WTC11 (cell line): ENCODE data around the gene KCNJ6.

Source experiments
- ATF1 ChIP-seq: sonication (generic); formaldehyde crosslinking; IDR thresholded peaks from 2 replicates; pipeline ENCODE4 v1.8.1; 2023; ENCODE audit warnings: mild to moderate bottlenecking, moderate library complexity, missing genetic modification reagents
- GABPB1 ChIP-seq: sonication (generic); formaldehyde crosslinking; IDR thresholded peaks from 2 replicates; pipeline ENCODE4 v1.8.1; 2023; ENCODE audit warnings: mild to moderate bottlenecking, missing genetic modification reagents
- NR1H2 ChIP-seq: sonication (generic); formaldehyde crosslinking; IDR thresholded peaks from 2 replicates; pipeline ENCODE4 v1.9.0; 2021; ENCODE audit warnings: mild to moderate bottlenecking, moderate library complexity, missing genetic modification reagents
- NR2C2 ChIP-seq: sonication (generic); formaldehyde crosslinking; IDR thresholded peaks from 2 replicates; pipeline ENCODE4 v1.8.0; 2022; ENCODE audit warnings: mild to moderate bottlenecking, missing genetic modification reagents
- NR3C1 ChIP-seq: sonication (generic); formaldehyde crosslinking; conservative IDR thresholded peaks from 2 replicates; pipeline ENCODE4 v1.8.1; 2023; ENCODE audit warnings: low read depth, mild to moderate bottlenecking, missing genetic modification reagents
- SP1 ChIP-seq: sonication (generic); formaldehyde crosslinking; conservative IDR thresholded peaks from 2 replicates; pipeline ENCODE4 v1.8.1; 2022; ENCODE audit warnings: missing genetic modification reagents
- ZNF317 ChIP-seq: sonication (generic); formaldehyde crosslinking; IDR thresholded peaks from 2 replicates; pipeline ENCODE4 v1.8.1; 2023; ENCODE audit warnings: low read depth, mild to moderate bottlenecking, moderate library complexity, missing genetic modification reagents, borderline replicate concordance
- ZNF671 ChIP-seq: fragments of 250-450 bp; sonication (Bioruptor Pico); IDR thresholded peaks from 2 replicates; pipeline ENCODE4 v1.8.0; 2021; ENCODE audit warnings: mild to moderate bottlenecking
- TF ChIP-seq, protein P1 (sequence below): fragments of 200-600 bp; IDR thresholded peaks from 2 replicates; pipeline ENCODE4 v1.8.0; 2022; ENCODE audit warnings: antibody characterized with exemption
- TF ChIP-seq, protein P2 (sequence below): sonication (generic); formaldehyde crosslinking; IDR thresholded peaks from 2 replicates; pipeline ENCODE4 v1.8.1; 2022; ENCODE audit warnings: low read depth, mild to moderate bottlenecking, moderate library complexity, missing genetic modification reagents, borderline replicate concordance
- TF ChIP-seq, protein P3 (sequence below): sonication (generic); formaldehyde crosslinking; conservative IDR thresholded peaks from 2 replicates; pipeline ENCODE4 v1.8.1; 2023; ENCODE audit warnings: mild to moderate bottlenecking, low read depth, missing genetic modification reagents, moderate library complexity
- TF ChIP-seq, protein P4 (sequence below): sonication (generic); formaldehyde crosslinking; IDR thresholded peaks from 2 replicates; pipeline ENCODE4 v1.8.0; 2022; ENCODE audit warnings: mild to moderate bottlenecking, missing genetic modification reagents
- TF ChIP-seq, protein P5 (sequence below): sonication (generic); formaldehyde crosslinking; IDR thresholded peaks from 2 replicates; pipeline ENCODE4 v1.8.0; 2022; ENCODE audit warnings: missing genetic modification reagents
- TF ChIP-seq, protein P6 (sequence below): sonication (generic); formaldehyde crosslinking; IDR thresholded peaks from 2 replicates; pipeline ENCODE4 v1.8.0; 2022; ENCODE audit warnings: mild to moderate bottlenecking, missing genetic modification reagents

DNA sequence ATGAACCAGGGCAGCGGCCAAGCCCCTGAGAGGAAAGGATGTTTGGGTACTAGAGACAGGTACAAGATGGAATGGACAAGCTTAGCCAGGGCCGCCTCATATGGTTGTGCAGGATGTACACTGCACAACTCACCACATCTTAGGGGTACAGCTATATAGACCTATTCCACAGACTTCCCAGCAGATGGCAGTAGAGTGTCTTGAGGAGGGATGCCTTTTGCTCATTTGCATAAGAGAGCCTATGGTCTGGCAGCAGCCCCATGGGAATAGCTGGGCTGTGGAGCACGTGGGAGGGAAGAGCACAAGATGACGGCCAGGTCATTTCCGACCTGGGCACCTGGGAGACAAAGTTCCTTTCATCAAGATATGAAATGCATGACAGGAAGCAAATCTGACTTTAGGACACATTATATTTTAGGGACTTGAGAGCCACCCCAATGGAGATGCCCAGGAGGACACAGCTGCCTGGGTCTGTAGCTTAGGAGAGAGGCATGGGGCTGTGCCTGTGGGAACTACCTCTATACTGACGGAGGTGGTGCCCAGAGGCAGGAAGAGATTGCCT, 215.5 kb downstream of the KCNJ6 start:
- TF ChIP-seq NR3C1 (CRISPR knock-in tag) (no peak), NR1H2 (CRISPR knock-in tag) (no peak), ATF1 (no peak), SP1 (CRISPR knock-in tag) (no peak), GABPB1 (CRISPR knock-in tag) (no peak), ZNF671 (CRISPR knock-in tag) (no peak), ZNF317 (no peak), NR2C2 (CRISPR knock-in tag) (no peak)
- TF ChIP-seq, protein P1, sequence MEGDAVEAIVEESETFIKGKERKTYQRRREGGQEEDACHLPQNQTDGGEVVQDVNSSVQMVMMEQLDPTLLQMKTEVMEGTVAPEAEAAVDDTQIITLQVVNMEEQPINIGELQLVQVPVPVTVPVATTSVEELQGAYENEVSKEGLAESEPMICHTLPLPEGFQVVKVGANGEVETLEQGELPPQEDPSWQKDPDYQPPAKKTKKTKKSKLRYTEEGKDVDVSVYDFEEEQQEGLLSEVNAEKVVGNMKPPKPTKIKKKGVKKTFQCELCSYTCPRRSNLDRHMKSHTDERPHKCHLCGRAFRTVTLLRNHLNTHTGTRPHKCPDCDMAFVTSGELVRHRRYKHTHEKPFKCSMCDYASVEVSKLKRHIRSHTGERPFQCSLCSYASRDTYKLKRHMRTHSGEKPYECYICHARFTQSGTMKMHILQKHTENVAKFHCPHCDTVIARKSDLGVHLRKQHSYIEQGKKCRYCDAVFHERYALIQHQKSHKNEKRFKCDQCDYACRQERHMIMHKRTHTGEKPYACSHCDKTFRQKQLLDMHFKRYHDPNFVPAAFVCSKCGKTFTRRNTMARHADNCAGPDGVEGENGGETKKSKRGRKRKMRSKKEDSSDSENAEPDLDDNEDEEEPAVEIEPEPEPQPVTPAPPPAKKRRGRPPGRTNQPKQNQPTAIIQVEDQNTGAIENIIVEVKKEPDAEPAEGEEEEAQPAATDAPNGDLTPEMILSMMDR = peak; percentile 57
- TF ChIP-seq, protein P2, sequence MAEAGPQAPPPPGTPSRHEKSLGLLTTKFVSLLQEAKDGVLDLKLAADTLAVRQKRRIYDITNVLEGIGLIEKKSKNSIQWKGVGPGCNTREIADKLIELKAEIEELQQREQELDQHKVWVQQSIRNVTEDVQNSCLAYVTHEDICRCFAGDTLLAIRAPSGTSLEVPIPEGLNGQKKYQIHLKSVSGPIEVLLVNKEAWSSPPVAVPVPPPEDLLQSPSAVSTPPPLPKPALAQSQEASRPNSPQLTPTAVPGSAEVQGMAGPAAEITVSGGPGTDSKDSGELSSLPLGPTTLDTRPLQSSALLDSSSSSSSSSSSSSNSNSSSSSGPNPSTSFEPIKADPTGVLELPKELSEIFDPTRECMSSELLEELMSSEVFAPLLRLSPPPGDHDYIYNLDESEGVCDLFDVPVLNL (CRISPR knock-in tag) = no peak
- TF ChIP-seq, protein P3, sequence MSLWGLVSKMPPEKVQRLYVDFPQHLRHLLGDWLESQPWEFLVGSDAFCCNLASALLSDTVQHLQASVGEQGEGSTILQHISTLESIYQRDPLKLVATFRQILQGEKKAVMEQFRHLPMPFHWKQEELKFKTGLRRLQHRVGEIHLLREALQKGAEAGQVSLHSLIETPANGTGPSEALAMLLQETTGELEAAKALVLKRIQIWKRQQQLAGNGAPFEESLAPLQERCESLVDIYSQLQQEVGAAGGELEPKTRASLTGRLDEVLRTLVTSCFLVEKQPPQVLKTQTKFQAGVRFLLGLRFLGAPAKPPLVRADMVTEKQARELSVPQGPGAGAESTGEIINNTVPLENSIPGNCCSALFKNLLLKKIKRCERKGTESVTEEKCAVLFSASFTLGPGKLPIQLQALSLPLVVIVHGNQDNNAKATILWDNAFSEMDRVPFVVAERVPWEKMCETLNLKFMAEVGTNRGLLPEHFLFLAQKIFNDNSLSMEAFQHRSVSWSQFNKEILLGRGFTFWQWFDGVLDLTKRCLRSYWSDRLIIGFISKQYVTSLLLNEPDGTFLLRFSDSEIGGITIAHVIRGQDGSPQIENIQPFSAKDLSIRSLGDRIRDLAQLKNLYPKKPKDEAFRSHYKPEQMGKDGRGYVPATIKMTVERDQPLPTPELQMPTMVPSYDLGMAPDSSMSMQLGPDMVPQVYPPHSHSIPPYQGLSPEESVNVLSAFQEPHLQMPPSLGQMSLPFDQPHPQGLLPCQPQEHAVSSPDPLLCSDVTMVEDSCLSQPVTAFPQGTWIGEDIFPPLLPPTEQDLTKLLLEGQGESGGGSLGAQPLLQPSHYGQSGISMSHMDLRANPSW (CRISPR knock-in tag) = no peak
- TF ChIP-seq, protein P4, sequence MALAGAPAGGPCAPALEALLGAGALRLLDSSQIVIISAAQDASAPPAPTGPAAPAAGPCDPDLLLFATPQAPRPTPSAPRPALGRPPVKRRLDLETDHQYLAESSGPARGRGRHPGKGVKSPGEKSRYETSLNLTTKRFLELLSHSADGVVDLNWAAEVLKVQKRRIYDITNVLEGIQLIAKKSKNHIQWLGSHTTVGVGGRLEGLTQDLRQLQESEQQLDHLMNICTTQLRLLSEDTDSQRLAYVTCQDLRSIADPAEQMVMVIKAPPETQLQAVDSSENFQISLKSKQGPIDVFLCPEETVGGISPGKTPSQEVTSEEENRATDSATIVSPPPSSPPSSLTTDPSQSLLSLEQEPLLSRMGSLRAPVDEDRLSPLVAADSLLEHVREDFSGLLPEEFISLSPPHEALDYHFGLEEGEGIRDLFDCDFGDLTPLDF (CRISPR knock-in tag) = no peak
- TF ChIP-seq, protein P5, sequence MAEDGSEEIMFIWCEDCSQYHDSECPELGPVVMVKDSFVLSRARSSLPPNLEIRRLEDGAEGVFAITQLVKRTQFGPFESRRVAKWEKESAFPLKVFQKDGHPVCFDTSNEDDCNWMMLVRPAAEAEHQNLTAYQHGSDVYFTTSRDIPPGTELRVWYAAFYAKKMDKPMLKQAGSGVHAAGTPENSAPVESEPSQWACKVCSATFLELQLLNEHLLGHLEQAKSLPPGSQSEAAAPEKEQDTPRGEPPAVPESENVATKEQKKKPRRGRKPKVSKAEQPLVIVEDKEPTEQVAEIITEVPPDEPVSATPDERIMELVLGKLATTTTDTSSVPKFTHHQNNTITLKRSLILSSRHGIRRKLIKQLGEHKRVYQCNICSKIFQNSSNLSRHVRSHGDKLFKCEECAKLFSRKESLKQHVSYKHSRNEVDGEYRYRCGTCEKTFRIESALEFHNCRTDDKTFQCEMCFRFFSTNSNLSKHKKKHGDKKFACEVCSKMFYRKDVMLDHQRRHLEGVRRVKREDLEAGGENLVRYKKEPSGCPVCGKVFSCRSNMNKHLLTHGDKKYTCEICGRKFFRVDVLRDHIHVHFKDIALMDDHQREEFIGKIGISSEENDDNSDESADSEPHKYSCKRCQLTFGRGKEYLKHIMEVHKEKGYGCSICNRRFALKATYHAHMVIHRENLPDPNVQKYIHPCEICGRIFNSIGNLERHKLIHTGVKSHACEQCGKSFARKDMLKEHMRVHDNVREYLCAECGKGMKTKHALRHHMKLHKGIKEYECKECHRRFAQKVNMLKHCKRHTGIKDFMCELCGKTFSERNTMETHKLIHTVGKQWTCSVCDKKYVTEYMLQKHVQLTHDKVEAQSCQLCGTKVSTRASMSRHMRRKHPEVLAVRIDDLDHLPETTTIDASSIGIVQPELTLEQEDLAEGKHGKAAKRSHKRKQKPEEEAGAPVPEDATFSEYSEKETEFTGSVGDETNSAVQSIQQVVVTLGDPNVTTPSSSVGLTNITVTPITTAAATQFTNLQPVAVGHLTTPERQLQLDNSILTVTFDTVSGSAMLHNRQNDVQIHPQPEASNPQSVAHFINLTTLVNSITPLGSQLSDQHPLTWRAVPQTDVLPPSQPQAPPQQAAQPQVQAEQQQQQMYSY (CRISPR knock-in tag) = no peak
- TF ChIP-seq, protein P6, sequence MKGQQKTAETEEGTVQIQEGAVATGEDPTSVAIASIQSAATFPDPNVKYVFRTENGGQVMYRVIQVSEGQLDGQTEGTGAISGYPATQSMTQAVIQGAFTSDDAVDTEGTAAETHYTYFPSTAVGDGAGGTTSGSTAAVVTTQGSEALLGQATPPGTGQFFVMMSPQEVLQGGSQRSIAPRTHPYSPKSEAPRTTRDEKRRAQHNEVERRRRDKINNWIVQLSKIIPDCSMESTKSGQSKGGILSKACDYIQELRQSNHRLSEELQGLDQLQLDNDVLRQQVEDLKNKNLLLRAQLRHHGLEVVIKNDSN = peak; percentile 53; the same call in 1 of the 2 replicates
